K562 (cell line): ENCODE data around the gene SPRTN. TPM values are rescaled to one million over a fixed set of nuclear protein-coding genes. Genes with fewer than 3 reads are reported as not detected.

Experiments used
- ATAC-seq: fragments of 200-7000 bp; cut with Tn5 transposase; 3 replicates; pipeline ENCODE4 v1.9.1; 2020; ENCODE audit warnings: moderate library complexity
- BruUV-seq: library from RNA; stranded (reverse); fragments of 400-500 nt; replicated peaks from 2 replicates; lab custom pipeline; 2021; lab: Mats Ljungman, UMichigan
- CTCF ChIA-PET: fragments of 300-600 bp; formaldehyde crosslinking; extraction: SDS; loops from one replicate; lab custom pipeline; 2021; ENCODE audit warnings: low intra/inter-chr PET ratio; lab: Yijun Ruan, JAX
- POLR2A ChIA-PET: fragments of 300-600, 350-650 bp; sonication (Branson Sonifier 250); formaldehyde crosslinking; extraction: SDS; loops from one replicate; lab custom pipeline; 2021; ENCODE audit warnings: antibody characterized with exemption, inconsistent platforms; lab: Yijun Ruan, JAX
- DNase-seq, 4 experiments: peaks; one replicate each; pipeline versions ENCODE4 v3.0.0 to v3.0.0-alpha.2; 2011 to 2018; ENCODE audit warnings: low spot score in 3 of 4, mixed read lengths in 3 of 4; ENCODE audit errors: extremely low read depth in 1 of 4
- FAIRE-seq: peaks from 2 replicates; lab custom pipeline; 2011; peaks lifted over from hg19 to GRCh38; lab: Jason Lieb, UNC
- H2AFZ ChIP-seq: 2 replicates; pipeline ENCODE4 v1.6.0; 2011; ENCODE audit warnings: low read depth, low read length, control low read depth, inconsistent platforms
- H3K27ac ChIP-seq: fragments of 200-600 bp; 3 replicates; pipeline ENCODE4 v1.8.0; 2011; ENCODE audit warnings: low read depth, mild to moderate bottlenecking, control low read depth, inconsistent platforms, low read length, moderate library complexity, mixed read lengths; ENCODE audit errors: extremely low read depth
- H3K27me3 ChIP-seq, 2 experiments: fragments of 300-600 bp in 1 of 2; 2 replicates in 1 of 2; 3 replicates in 1 of 2; pipeline versions ENCODE4 v1.6.0 to v1.8.0; 2011; ENCODE audit warnings: inconsistent platforms in 2 of 2, low read length in 2 of 2, mild to moderate bottlenecking in 1 of 2, mixed read lengths in 1 of 2, moderate library complexity in 1 of 2; ENCODE audit not compliant: control insufficient read depth in 2 of 2, insufficient read depth in 2 of 2
- H3K36me3 ChIP-seq: fragments of 300-600 bp; 3 replicates; pipeline ENCODE4 v1.8.0; 2011; ENCODE audit warnings: mild to moderate bottlenecking, low read length, inconsistent platforms; ENCODE audit not compliant: control insufficient read depth, insufficient read depth
- H3K4me1 ChIP-seq, 2 experiments: fragments of 200-600 bp in 1 of 2; replicated peaks in 1 of 2; 2 replicates in 1 of 2; 3 replicates in 1 of 2; pipeline versions ENCODE4 v1.5.1 to v1.8.0; 2011; ENCODE audit warnings: inconsistent platforms in 2 of 2, low read length in 2 of 2, mild to moderate bottlenecking in 1 of 2, mixed read lengths in 1 of 2, moderate library complexity in 1 of 2; ENCODE audit not compliant: control insufficient read depth in 2 of 2, insufficient read depth in 2 of 2
- H3K4me2 ChIP-seq: 2 replicates; pipeline ENCODE4 v1.6.1; 2011; ENCODE audit warnings: low read length, control low read depth, inconsistent platforms, mixed read lengths; ENCODE audit not compliant: insufficient read depth
- H3K4me3 ChIP-seq: fragments of 200-600 bp; sonication (generic), shearing (Covaris generic); 2 replicates; pipeline ENCODE4 v1.5.1; 2016; ENCODE audit warnings: control low read depth, inconsistent platforms
- H3K79me2 ChIP-seq: fragments of 200-600 bp; 3 replicates; pipeline ENCODE4 v1.8.0; 2011; ENCODE audit warnings: low read length, inconsistent platforms; ENCODE audit not compliant: control insufficient read depth, insufficient read depth
- H3K9ac ChIP-seq, 2 experiments: 2 replicates each; pipeline versions ENCODE4 v1.6.0 to v1.6.1; 2011; ENCODE audit warnings: low read depth in 2 of 2, low read length in 2 of 2, control low read depth in 1 of 2, inconsistent platforms in 1 of 2, mild to moderate bottlenecking in 1 of 2, mixed read lengths in 1 of 2; ENCODE audit not compliant: insufficient read depth in 1 of 2
- H3K9me1 ChIP-seq: one replicate; pipeline ENCODE4 v1.6.0; 2011; ENCODE audit warnings: inconsistent platforms, mild to moderate bottlenecking, low read length, moderate library complexity; ENCODE audit not compliant: control insufficient read depth, insufficient read depth
- H3K9me3 ChIP-seq: replicated peaks from 2 replicates; pipeline ENCODE4 v1.5.1; 2011; ENCODE audit warnings: low read depth, low read length, inconsistent platforms; ENCODE audit not compliant: control insufficient read depth, insufficient read depth
- H4K20me1 ChIP-seq: replicated peaks from 2 replicates; pipeline ENCODE4 v1.6.1; 2011; ENCODE audit warnings: low read length, inconsistent platforms, mixed read lengths; ENCODE audit not compliant: control insufficient read depth, insufficient read depth
- CTCF ChIP-seq, 3 experiments: IDR thresholded peaks in 2 of 3; conservative IDR thresholded peaks in 1 of 3; 2 replicates each; pipeline ENCODE4 v1.5.1; 2011 to 2012; ENCODE audit warnings: low read length in 3 of 3, mild to moderate bottlenecking in 3 of 3, control low read depth in 2 of 3, improper control_type of control experiment in 1 of 3, inconsistent platforms in 1 of 3, low read depth in 1 of 3, mixed read lengths in 1 of 3, moderate library complexity in 1 of 3; ENCODE audit not compliant: insufficient read depth in 2 of 3
- NFIC ChIP-seq: fragments of 450-650 bp; IDR thresholded peaks from 2 replicates; pipeline ENCODE4 v1.6.1; 2017; ENCODE audit warnings: mild to moderate bottlenecking, inconsistent platforms
- NRF1 ChIP-seq, 2 experiments: fragments of 450-650 bp; IDR thresholded peaks in 1 of 2; conservative IDR thresholded peaks in 1 of 2; 2 replicates each; pipeline ENCODE4 v1.6.1; 2014; ENCODE audit warnings: mild to moderate bottlenecking in 2 of 2
- PRMT5 ChIP-seq: sonication (generic); formaldehyde crosslinking; IDR thresholded peaks from 2 replicates; pipeline ENCODE4 v1.5.0; 2020; ENCODE audit warnings: missing genetic modification reagents
- TFAM ChIP-seq: fragments of 250-450 bp; sonication (Bioruptor Pico); conservative IDR thresholded peaks from 2 replicates; pipeline ENCODE4 v1.5.0; 2021; ENCODE audit warnings: mild to moderate bottlenecking, moderate library complexity
- U2AF2 ChIP-seq: fragments of 200-400 bp; formaldehyde crosslinking; optimal IDR thresholded peaks from 2 replicates; pipeline ENCODE3; 2017; ENCODE audit warnings: low read depth, mild to moderate bottlenecking, low read length
- WGBS: fragments of 100-300 bp; shearing (Covaris generic); methylation state at CpG from one replicate; pipeline ENCODE4 v1.1.6; 2016; ENCODE audit warnings: low coverage, mixed read lengths; ENCODE audit not compliant: insufficient coverage; ENCODE audit errors: missing lambda C conversion rate; 5-methylcytosine and 5-hydroxymethylcytosine counted together
- in situ Hi-C: fragments of 300-500 bp; cut with MboI; formaldehyde crosslinking; loops from 4 replicates; pipeline ENCODE4 v1.15.0; 2018; ENCODE audit warnings: inconsistent platforms, mixed read lengths
- intact Hi-C: fragments of 100-400 bp; cut with micrococcal nuclease; formaldehyde crosslinking; loops from 2 replicates; pipeline ENCODE4 v1.14.2; 2022
- polyA plus RNA-seq, 8 experiments: library from polyadenylated mRNA; depleted of rRNA in 4 of 8; stranded (reverse) in 5 of 8; unstranded in 3 of 8; fragments of >200 nt; fragmentation: Nextera tagmentation in 2 of 8; fragmentation: Illumina TruSeq in 1 of 8; extraction: Ambion mirVana in 2 of 8; extraction: Trizol in 1 of 8; gene quantifications; 2 replicates each; pipeline versions ENCODE4 v1.2.1 to v1.2.3, GENCODE V29; 2011 to 2014; ENCODE audit warnings: inconsistent platforms in 1 of 8, missing spikeins in 1 of 8
- total RNA-seq, 7 experiments: library from RNA; depleted of rRNA in 6 of 7; stranded (reverse); fragments of >200 nt in 6 of 7; fragmentation: Illumina TruSeq in 2 of 7; extraction: Trizol in 2 of 7; gene quantifications; 2 replicates each; pipeline versions ENCODE4 v1.2.1 to v1.2.3, GENCODE V29; 2011 to 2021; ENCODE audit warnings: low replicate concordance in 1 of 7
- TF ChIP-seq, protein P1 (sequence below), 2 experiments: fragments of 450-650 bp; IDR thresholded peaks; 2 replicates each; pipeline ENCODE4 v1.6.1; 2016

Gene SPRTN
- total and polyA plus RNA-seq, 9 of the 15 experiments (the other 6 are each of a cell fraction or from before 2014, with no cell fraction given): 8.1 to 32.5 (median 21.2) TPM

DNA sequence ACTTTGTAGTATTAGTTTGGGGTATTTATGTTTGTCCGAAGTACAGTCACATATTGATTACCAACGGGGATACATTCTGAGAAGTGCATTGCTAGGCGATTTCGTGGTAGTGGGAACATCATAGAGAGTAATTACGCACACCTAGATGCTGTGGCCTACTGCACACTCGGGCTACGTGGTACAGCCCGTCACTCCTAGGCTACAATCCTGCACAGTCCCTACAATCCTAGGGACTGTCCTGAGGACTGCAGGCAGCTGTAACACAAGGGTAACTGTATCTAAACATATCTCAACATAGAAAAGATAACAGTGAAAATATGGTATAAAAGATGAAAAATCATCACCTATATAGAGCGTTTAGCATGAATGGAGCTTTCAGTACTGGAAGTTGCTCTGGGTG, 19.0 kb upstream of the SPRTN start (continued):
- TF ChIP-seq, protein P1, sequence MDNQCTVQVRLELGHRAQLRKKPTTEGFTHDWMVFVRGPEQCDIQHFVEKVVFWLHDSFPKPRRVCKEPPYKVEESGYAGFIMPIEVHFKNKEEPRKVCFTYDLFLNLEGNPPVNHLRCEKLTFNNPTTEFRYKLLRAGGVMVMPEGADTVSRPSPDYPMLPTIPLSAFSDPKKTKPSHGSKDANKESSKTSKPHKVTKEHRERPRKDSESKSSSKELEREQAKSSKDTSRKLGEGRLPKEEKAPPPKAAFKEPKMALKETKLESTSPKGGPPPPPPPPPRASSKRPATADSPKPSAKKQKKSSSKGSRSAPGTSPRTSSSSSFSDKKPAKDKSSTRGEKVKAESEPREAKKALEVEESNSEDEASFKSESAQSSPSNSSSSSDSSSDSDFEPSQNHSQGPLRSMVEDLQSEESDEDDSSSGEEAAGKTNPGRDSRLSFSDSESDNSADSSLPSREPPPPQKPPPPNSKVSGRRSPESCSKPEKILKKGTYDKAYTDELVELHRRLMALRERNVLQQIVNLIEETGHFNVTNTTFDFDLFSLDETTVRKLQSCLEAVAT (IDR thresholded peaks at IDR 0.05): no peak
- TF ChIP-seq PRMT5 (no peak), TFAM (CRISPR knock-in tag) (no peak)

GRCh38 chr1:231322880-231323530, 15.1 kb upstream of the SPRTN start:
- Histone ChIP-seq H3K36me3 (no peaks in the 10 kb centered on the region), H3K27me3 (peaks cover 5 to 6% of the 10 kb centered on the region in 2 experiments; a peak in 3 of 5 replicates), H3K79me2 (no peaks in the 10 kb centered on the region), H3K4me2 (peak overlapping the region; percentile 34), H3K4me1 (no peaks in the 10 kb centered on the region; a peak in 1 of 5 replicates), H4K20me1 (no peaks in the 10 kb centered on the region)
- FAIRE-seq (no peak), DNase-seq (no peak)
- BruUV-seq: no TSS peak
- POLR2A ChIA-PET: interaction anchor here (1.3 kb wide), 1 partner anchor 15 kb away, joined by 4 read pairs; the partner anchor contains the start of genes EXOC8 and SPRTN
- WGBS: 29% methylated on average over 7 of the region's 7 CpGs
- TF ChIP-seq U2AF2 (no peak), NRF1 (conservative IDR thresholded peaks at IDR 0.05 in 1 of 2, IDR thresholded peaks at IDR 0.05 in 1 of 2) (peak; percentile 83 to 86), NFIC (peak; percentile 24; the same call in 1 of the 2 replicates), CTCF (IDR thresholded peaks at IDR 0.05 in 2 of 3, conservative IDR thresholded peaks at IDR 0.05 in 1 of 3; ENCODE audit: insufficient read depth in 2 of 3, low read depth in 1 of 3, low read length in 3 of 3) (peak; percentile 18 to 46 (median 20); a peak in 2 of 6 replicates)
- TF ChIP-seq, all 486 proteins: peak for 3
- no peak overlapping the region for H3K27ac ChIP-seq
- H3K9me3 ChIP-seq: no peaks in the 10 kb centered on the region
- CTCF ChIA-PET: no interaction called here
- intact Hi-C loops: no loop called here
- ATAC-seq: peak; percentile 72
- in situ Hi-C loops: no loop called here
- no peak overlapping the region for H3K4me3 ChIP-seq
- no peaks in the 10 kb centered on the region for H3K9me1 ChIP-seq
- H2AFZ ChIP-seq: peak overlapping the region; percentile 57
- no peak overlapping the region for H3K9ac ChIP-seq
